HEK293T (cell line): ENCODE data around the gene DNAH17.

Experiments
- CTBP1 ChIP-seq: fragments of 450-650 bp; IDR thresholded peaks from 2 replicates; pipeline ENCODE4 v1.6.1; 2016; ENCODE audit warnings: borderline replicate concordance
- FOXA1 ChIP-seq: fragments of 450-650 bp; IDR thresholded peaks from 2 replicates; pipeline ENCODE4 v1.6.1; 2016; ENCODE audit warnings: mild to moderate bottlenecking
- LEF1 ChIP-seq: fragments of 450-650 bp; IDR thresholded peaks from 2 replicates; pipeline ENCODE4 v1.6.1; 2017; ENCODE audit warnings: mild to moderate bottlenecking, borderline replicate concordance
- NFRKB ChIP-seq: fragments of 450-650 bp; IDR thresholded peaks from 2 replicates; pipeline ENCODE4 v1.6.1; 2016; ENCODE audit warnings: mild to moderate bottlenecking, moderate library complexity
- SUZ12 ChIP-seq: fragments of 450-650 bp; IDR thresholded peaks from 2 replicates; pipeline ENCODE4 v1.6.1; 2016; ENCODE audit warnings: mild to moderate bottlenecking

DNA sequence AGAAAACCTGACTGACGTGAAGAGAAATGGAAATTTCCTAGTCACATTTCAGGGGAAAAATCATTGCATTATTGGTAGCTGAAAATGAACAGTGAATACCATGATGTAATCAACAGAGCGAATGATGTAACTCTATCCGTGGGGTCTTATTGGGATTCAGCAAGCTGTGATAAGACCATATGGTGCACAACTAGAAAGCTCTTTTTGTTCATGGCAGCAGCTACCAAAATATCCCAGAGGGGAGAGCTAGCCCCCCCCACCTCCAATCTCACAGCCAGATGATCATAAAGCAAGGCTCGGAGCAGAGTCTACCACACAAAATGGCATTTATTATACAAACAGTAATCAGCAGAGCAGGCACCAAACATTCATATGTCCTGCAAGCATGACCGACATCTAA, 22.2 kb upstream of the DNAH17 start:
- no peak for TF ChIP-seq CTBP1
- TF ChIP-seq NFRKB, result no peak
- TF ChIP-seq SUZ12, result no peak
- TF ChIP-seq LEF1, result no peak
- no peak for TF ChIP-seq FOXA1
